SK-N-SH treated with all-trans-retinoic acid at 6 μM for 48 hours (cell line): ENCODE results near the gene RTL9.

ENCODE experiments used
- ATAC-seq: fragments of 200-7000 bp; cut with Tn5 transposase; 3 replicates; pipeline ENCODE4 v1.9.1; 2020; ENCODE audit warnings: mild to moderate bottlenecking, moderate library complexity
- ARNTL ChIP-seq: fragments of 450-650 bp; formaldehyde crosslinking; IDR thresholded peaks from 2 replicates; pipeline ENCODE4 v1.5.0; 2020; ENCODE audit warnings: low read depth, mild to moderate bottlenecking, moderate library complexity, borderline replicate concordance
- CSDC2 ChIP-seq: fragments of 250-450 bp; sonication (Bioruptor Pico); IDR thresholded peaks from 2 replicates; pipeline ENCODE4 v1.5.0; 2020; ENCODE audit warnings: mild to moderate bottlenecking, moderate library complexity
- ESRRG ChIP-seq: fragments of 250-450 bp; sonication (Bioruptor Pico); IDR thresholded peaks from 2 replicates; pipeline ENCODE4 v1.6.1; 2021; ENCODE audit warnings: mild to moderate bottlenecking
- GLIS3 ChIP-seq: fragments of 250-450 bp; sonication (Bioruptor Pico); IDR thresholded peaks from 2 replicates; pipeline ENCODE4 v1.5.0; 2020; ENCODE audit warnings: mild to moderate bottlenecking, moderate library complexity
- ISL1 ChIP-seq: fragments of 250-450 bp; sonication (Bioruptor Pico); IDR thresholded peaks from 2 replicates; pipeline ENCODE4 v2.1.2; 2022; ENCODE audit warnings: mild to moderate bottlenecking, moderate library complexity
- OSR1 ChIP-seq: fragments of 250-450 bp; sonication (Bioruptor Pico); IDR thresholded peaks from 2 replicates; pipeline ENCODE4 v1.8.0; 2022; ENCODE audit warnings: moderate library complexity, mild to moderate bottlenecking, inconsistent platforms
- PATZ1 ChIP-seq: fragments of 250-450 bp; sonication (Bioruptor Pico); IDR thresholded peaks from 2 replicates; pipeline ENCODE4 v1.8.0; 2020; ENCODE audit warnings: mild to moderate bottlenecking, moderate library complexity, borderline replicate concordance
- PPARA ChIP-seq: fragments of 250-450 bp; sonication (Bioruptor Pico); IDR thresholded peaks from 2 replicates; pipeline ENCODE4 v1.5.0; 2020; ENCODE audit warnings: mild to moderate bottlenecking, borderline replicate concordance
- RARB ChIP-seq: fragments of 250-450 bp; sonication (Bioruptor Pico); IDR thresholded peaks from 2 replicates; pipeline ENCODE4 v1.8.0; 2021; ENCODE audit warnings: mild to moderate bottlenecking, moderate library complexity
- SNAI2 ChIP-seq: fragments of 250-450 bp; sonication (Bioruptor Pico); IDR thresholded peaks from 2 replicates; pipeline ENCODE4 v1.5.0; 2020; ENCODE audit warnings: mild to moderate bottlenecking, moderate library complexity
- TCF4 ChIP-seq: fragments of 250-450 bp; sonication (Bioruptor Pico); IDR thresholded peaks from 2 replicates; pipeline ENCODE4 v1.8.0; 2021; ENCODE audit warnings: mild to moderate bottlenecking, moderate library complexity, borderline replicate concordance
- TOX ChIP-seq: fragments of 250-450 bp; sonication (Bioruptor Pico); IDR thresholded peaks from 2 replicates; pipeline ENCODE4 v1.8.0; 2021; ENCODE audit warnings: mild to moderate bottlenecking, moderate library complexity, borderline replicate concordance
- ZFP3 ChIP-seq: fragments of 250-450 bp; sonication (Bioruptor Pico); IDR thresholded peaks from 2 replicates; pipeline ENCODE4 v1.5.0; 2020; ENCODE audit warnings: mild to moderate bottlenecking, moderate library complexity
- ZFP30 ChIP-seq: fragments of 450-650 bp; formaldehyde crosslinking; IDR thresholded peaks from 2 replicates; pipeline ENCODE4 v1.5.0; 2022; ENCODE audit warnings: mild to moderate bottlenecking, moderate library complexity
- ZNF565 ChIP-seq: fragments of 450-650 bp; formaldehyde crosslinking; conservative IDR thresholded peaks from 2 replicates; pipeline ENCODE4 v1.5.0; 2020; ENCODE audit warnings: low read depth, mild to moderate bottlenecking, moderate library complexity
- ZNF70 ChIP-seq: fragments of 450-650 bp; formaldehyde crosslinking; IDR thresholded peaks from 2 replicates; pipeline ENCODE4 v1.5.0; 2020; ENCODE audit warnings: mild to moderate bottlenecking, moderate library complexity
- TF ChIP-seq, protein P1 (sequence below): fragments of 250-450 bp; sonication (Bioruptor Pico); IDR thresholded peaks from 2 replicates; pipeline ENCODE4 v1.8.0; 2021; ENCODE audit warnings: low read depth, mild to moderate bottlenecking, moderate library complexity, borderline replicate concordance
- TF ChIP-seq, protein P2 (sequence below): fragments of 250-450 bp; sonication (Bioruptor Pico); IDR thresholded peaks from 2 replicates; pipeline ENCODE4 v1.5.0; 2020; ENCODE audit warnings: mild to moderate bottlenecking, moderate library complexity
- TF ChIP-seq, protein P3 (sequence below): fragments of 250-450 bp; sonication (Bioruptor Pico); IDR thresholded peaks from 2 replicates; pipeline ENCODE4 v1.5.1; 2020; ENCODE audit warnings: low read depth, mild to moderate bottlenecking, moderate library complexity

RTL9 gene

DNA sequence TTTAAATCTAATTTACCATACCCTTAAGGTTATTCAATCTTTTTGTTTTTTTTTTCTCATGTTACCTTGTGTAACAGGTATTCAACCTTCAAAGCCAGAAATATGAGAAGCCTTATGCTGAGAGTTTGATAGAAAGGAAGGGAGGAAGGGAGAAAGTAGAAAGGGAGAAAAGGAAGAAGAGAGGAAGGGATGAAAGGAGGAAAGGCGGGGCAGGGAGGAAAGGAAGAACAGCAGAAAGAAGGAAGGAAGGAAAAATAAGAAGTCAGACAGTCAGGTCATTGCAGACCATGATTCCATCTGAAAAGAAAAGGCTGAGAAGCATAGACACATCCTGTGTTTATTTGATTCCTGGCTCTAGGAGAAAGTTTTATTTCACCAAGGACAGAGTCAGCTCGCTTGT, 30.9 kb downstream of the RTL9 start:
- ATAC-seq = no peak
- no peak for TF ChIP-seq GLIS3 (CRISPR knock-in tag)
- no peak for TF ChIP-seq ZFP30 (CRISPR knock-in tag)
- no peak for TF ChIP-seq RARB
- TF ChIP-seq ZFP3 (CRISPR knock-in tag) = no peak
- TF ChIP-seq CSDC2 (CRISPR knock-in tag) = no peak
- no peak for TF ChIP-seq PATZ1 (CRISPR knock-in tag)
- TF ChIP-seq, protein P1, sequence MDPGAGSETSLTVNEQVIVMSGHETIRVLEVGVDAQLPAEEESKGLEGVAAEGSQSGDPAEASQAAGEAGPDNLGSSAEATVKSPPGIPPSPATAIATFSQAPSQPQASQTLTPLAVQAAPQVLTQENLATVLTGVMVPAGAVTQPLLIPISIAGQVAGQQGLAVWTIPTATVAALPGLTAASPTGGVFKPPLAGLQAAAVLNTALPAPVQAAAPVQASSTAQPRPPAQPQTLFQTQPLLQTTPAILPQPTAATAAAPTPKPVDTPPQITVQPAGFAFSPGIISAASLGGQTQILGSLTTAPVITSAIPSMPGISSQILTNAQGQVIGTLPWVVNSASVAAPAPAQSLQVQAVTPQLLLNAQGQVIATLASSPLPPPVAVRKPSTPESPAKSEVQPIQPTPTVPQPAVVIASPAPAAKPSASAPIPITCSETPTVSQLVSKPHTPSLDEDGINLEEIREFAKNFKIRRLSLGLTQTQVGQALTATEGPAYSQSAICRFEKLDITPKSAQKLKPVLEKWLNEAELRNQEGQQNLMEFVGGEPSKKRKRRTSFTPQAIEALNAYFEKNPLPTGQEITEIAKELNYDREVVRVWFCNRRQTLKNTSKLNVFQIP (CRISPR knock-in tag) = no peak
- TF ChIP-seq, protein P2, sequence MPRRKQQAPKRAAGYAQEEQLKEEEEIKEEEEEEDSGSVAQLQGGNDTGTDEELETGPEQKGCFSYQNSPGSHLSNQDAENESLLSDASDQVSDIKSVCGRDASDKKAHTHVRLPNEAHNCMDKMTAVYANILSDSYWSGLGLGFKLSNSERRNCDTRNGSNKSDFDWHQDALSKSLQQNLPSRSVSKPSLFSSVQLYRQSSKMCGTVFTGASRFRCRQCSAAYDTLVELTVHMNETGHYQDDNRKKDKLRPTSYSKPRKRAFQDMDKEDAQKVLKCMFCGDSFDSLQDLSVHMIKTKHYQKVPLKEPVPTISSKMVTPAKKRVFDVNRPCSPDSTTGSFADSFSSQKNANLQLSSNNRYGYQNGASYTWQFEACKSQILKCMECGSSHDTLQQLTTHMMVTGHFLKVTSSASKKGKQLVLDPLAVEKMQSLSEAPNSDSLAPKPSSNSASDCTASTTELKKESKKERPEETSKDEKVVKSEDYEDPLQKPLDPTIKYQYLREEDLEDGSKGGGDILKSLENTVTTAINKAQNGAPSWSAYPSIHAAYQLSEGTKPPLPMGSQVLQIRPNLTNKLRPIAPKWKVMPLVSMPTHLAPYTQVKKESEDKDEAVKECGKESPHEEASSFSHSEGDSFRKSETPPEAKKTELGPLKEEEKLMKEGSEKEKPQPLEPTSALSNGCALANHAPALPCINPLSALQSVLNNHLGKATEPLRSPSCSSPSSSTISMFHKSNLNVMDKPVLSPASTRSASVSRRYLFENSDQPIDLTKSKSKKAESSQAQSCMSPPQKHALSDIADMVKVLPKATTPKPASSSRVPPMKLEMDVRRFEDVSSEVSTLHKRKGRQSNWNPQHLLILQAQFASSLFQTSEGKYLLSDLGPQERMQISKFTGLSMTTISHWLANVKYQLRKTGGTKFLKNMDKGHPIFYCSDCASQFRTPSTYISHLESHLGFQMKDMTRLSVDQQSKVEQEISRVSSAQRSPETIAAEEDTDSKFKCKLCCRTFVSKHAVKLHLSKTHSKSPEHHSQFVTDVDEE = no peak
- TF ChIP-seq ZNF70 (CRISPR knock-in tag) = no peak

- TF ChIP-seq TCF4 (CRISPR knock-in tag) (no peak), ESRRG (CRISPR knock-in tag) (no peak), TOX (no peak), OSR1 (no peak), ISL1 (CRISPR knock-in tag) (no peak), CSDC2 (CRISPR knock-in tag) (no peak), ARNTL (CRISPR knock-in tag) (no peak), ZFP3 (CRISPR knock-in tag) (no peak), ZNF70 (CRISPR knock-in tag) (no peak), RARB (no peak)
- TF ChIP-seq, protein P3, sequence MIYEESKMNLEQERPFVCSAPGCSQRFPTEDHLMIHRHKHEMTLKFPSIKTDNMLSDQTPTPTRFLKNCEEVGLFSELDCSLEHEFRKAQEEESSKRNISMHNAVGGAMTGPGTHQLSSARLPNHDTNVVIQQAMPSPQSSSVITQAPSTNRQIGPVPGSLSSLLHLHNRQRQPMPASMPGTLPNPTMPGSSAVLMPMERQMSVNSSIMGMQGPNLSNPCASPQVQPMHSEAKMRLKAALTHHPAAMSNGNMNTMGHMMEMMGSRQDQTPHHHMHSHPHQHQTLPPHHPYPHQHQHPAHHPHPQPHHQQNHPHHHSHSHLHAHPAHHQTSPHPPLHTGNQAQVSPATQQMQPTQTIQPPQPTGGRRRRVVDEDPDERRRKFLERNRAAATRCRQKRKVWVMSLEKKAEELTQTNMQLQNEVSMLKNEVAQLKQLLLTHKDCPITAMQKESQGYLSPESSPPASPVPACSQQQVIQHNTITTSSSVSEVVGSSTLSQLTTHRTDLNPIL (CRISPR knock-in tag) = no peak
- TF ChIP-seq, protein P2 = no peak
- TF ChIP-seq, protein P1 (CRISPR knock-in tag) = no peak
These were observed 32.4 kb downstream of the RTL9 start for GRCh38 chrX:110391086-110391485.

GRCh38 chrX:110394651-110395050, 36.0 kb downstream of the RTL9 start:
- ATAC-seq = peak; percentile 89
- TF ChIP-seq, protein P3 (CRISPR knock-in tag) = no peak
- TF ChIP-seq, protein P1 (CRISPR knock-in tag) = no peak
- TF ChIP-seq, protein P2 = no peak
- TF ChIP-seq ZNF565 (CRISPR knock-in tag) = no peak
- no peak for TF ChIP-seq OSR1
- no peak for TF ChIP-seq PPARA (CRISPR knock-in tag)
- TF ChIP-seq SNAI2 (CRISPR knock-in tag) = no peak

More at GRCh38 chrX:110391086-110391485, 32.4 kb downstream of the RTL9 start:
- ATAC-seq = no peak
